DND-41 (cell line): ENCODE data around the gene YIPF3.

Experiments
- EZH2 ChIP-seq: IDR thresholded peaks from 3 replicates; pipeline ENCODE4 v1.6.1; 2012; ENCODE audit warnings: borderline replicate concordance, low read depth, mild to moderate bottlenecking, moderate library complexity, low read length, inconsistent platforms; ENCODE audit not compliant: severe bottlenecking
- TF ChIP-seq, protein P1 (sequence below): IDR thresholded peaks from 2 replicates; pipeline ENCODE4 v1.5.1; 2012; ENCODE audit warnings: borderline replicate concordance, low read length, moderate library complexity, mild to moderate bottlenecking; ENCODE audit not compliant: poor library complexity, severe bottlenecking; ENCODE audit errors: extremely low read depth

DNA sequence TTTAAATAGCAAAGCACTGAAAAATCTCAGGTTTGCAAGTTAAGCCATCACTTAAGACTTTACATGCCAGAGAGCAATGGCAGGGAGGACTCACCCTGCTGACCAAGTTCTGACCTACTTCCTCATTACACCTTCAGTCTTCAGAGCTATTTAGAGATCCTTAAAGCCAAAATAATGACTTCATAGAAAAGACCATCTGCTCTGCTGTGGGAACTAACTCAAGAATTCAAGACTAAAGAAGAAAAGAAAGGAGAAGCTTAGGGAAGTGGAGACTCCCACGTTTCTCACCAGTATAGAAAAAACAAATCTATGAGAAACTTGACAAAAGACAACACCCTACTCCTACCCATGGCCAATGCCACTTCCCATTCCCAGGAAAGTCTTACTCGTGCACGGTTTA lies 30.5 kb upstream of the YIPF3 start:
- no peak for TF ChIP-seq EZH2
- TF ChIP-seq, protein P1, sequence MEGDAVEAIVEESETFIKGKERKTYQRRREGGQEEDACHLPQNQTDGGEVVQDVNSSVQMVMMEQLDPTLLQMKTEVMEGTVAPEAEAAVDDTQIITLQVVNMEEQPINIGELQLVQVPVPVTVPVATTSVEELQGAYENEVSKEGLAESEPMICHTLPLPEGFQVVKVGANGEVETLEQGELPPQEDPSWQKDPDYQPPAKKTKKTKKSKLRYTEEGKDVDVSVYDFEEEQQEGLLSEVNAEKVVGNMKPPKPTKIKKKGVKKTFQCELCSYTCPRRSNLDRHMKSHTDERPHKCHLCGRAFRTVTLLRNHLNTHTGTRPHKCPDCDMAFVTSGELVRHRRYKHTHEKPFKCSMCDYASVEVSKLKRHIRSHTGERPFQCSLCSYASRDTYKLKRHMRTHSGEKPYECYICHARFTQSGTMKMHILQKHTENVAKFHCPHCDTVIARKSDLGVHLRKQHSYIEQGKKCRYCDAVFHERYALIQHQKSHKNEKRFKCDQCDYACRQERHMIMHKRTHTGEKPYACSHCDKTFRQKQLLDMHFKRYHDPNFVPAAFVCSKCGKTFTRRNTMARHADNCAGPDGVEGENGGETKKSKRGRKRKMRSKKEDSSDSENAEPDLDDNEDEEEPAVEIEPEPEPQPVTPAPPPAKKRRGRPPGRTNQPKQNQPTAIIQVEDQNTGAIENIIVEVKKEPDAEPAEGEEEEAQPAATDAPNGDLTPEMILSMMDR: no peak
